ENCODE data around the gene SLC2A10. TPM values are rescaled to one million over a fixed set of nuclear protein-coding genes. Genes with fewer than 3 reads are reported as not detected.

Gene SLC2A10
- total RNA-seq, 4 donors from 2014 or later, result 10.0 to 20.1 (median 11.5) TPM

- Histone ChIP-seq H3K27ac (peak overlapping the region in 1 of 4 donors; percentile 23), H3K4me1 (peaks cover 0 to 25% (median 4%) of the 10 kb centered on the region in 3 donors), H3K9me3 (no peaks in the 10 kb centered on the region), H3K27me3 (peaks cover 6% of the 10 kb centered on the region), H3K4me3 (no peak overlapping the region), H3K36me3 (no peaks in the 10 kb centered on the region)
- TF ChIP-seq POLR2AphosphoS5 (IDR thresholded peaks at IDR 0.05) (no peak), EP300 (IDR thresholded peaks at IDR 0.05) (no peak), POLR2A (IDR thresholded peaks at IDR 0.05) (no peak)
- TF ChIP-seq, protein P1, sequence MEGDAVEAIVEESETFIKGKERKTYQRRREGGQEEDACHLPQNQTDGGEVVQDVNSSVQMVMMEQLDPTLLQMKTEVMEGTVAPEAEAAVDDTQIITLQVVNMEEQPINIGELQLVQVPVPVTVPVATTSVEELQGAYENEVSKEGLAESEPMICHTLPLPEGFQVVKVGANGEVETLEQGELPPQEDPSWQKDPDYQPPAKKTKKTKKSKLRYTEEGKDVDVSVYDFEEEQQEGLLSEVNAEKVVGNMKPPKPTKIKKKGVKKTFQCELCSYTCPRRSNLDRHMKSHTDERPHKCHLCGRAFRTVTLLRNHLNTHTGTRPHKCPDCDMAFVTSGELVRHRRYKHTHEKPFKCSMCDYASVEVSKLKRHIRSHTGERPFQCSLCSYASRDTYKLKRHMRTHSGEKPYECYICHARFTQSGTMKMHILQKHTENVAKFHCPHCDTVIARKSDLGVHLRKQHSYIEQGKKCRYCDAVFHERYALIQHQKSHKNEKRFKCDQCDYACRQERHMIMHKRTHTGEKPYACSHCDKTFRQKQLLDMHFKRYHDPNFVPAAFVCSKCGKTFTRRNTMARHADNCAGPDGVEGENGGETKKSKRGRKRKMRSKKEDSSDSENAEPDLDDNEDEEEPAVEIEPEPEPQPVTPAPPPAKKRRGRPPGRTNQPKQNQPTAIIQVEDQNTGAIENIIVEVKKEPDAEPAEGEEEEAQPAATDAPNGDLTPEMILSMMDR (IDR thresholded peaks at IDR 0.05), result no peak
- WGBS, 2 donors (ENCODE audit: low coverage in 1 of 2), result 85 to 100% methylated on average over 2 of the region's 2 CpGs
- no peak for ATAC-seq
These were observed 3.2 kb upstream of the SLC2A10 start for GRCh38 chr20:46706242-46706641.

- no peak for TF ChIP-seq EP300 (IDR thresholded peaks at IDR 0.05)
- no peak for TF ChIP-seq POLR2AphosphoS5 (IDR thresholded peaks at IDR 0.05)
- no peak for TF ChIP-seq POLR2A (IDR thresholded peaks at IDR 0.05)
- TF ChIP-seq, protein P1 (IDR thresholded peaks at IDR 0.05), result no peak
- Histone ChIP-seq H3K27ac (peak overlapping the region in 3 of 4 donors; percentile 81 to 86 (median 84)), H3K36me3 (no peaks in the 10 kb centered on the region), H3K4me1 (peaks cover 0 to 37% (median 4%) of the 10 kb centered on the region in 3 donors), H3K9me3 (no peaks in the 10 kb centered on the region), H3K27me3 (no peaks in the 10 kb centered on the region), H3K4me3 (no peak overlapping the region)
- ATAC-seq, result no peak
- 63 to 82% methylated on average over 4 to 7 of the region's 8 CpGs for WGBS, 2 donors (ENCODE audit: low coverage in 1 of 2)
These were observed 1.1 kb upstream of the SLC2A10 start for GRCh38 chr20:46708172-46708860.

DNA sequence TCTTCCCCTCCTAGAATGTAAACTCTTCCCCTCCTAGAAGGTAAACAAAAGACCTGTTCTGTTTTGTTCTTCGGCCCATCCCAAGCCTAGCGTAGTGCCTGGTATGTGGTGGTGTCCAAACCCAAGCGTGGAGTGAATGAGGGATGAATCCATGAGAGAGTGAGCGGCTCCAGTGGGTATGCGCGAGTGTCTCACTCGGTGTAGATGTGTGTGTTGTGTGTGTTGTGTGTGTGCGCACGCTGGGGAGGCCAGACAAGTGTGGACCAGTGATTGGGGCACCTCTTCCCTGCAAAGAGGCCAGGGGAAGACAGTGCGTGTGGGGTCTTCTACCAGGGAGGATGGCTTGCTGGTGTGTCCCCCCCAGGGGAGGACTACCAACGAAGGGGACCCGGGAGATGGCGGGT is 392 bp upstream of the SLC2A10 start:
- TF ChIP-seq POLR2A (IDR thresholded peaks at IDR 0.05), result peak in 1 of 2 donors; percentile 5
- TF ChIP-seq, protein P1 (IDR thresholded peaks at IDR 0.05), result no peak
- no peak for ATAC-seq
- Histone ChIP-seq H3K27ac (peak overlapping the region in 3 of 4 donors; percentile 81 to 86 (median 84)), H3K36me3 (no peaks in the 10 kb centered on the region), H3K4me1 (peaks cover 0 to 43% (median 4%) of the 10 kb centered on the region in 3 donors), H3K9me3 (no peaks in the 10 kb centered on the region), H3K4me3 (peak overlapping the region; percentile 58 to 73), H3K27me3 (no peaks in the 10 kb centered on the region)
- WGBS, 2 donors (ENCODE audit: low coverage in 1 of 2), result 29% methylated on average over 5 of the region's 13 CpGs; no CpG with 5 or more reads in 1 of the 2 donors

DNA sequence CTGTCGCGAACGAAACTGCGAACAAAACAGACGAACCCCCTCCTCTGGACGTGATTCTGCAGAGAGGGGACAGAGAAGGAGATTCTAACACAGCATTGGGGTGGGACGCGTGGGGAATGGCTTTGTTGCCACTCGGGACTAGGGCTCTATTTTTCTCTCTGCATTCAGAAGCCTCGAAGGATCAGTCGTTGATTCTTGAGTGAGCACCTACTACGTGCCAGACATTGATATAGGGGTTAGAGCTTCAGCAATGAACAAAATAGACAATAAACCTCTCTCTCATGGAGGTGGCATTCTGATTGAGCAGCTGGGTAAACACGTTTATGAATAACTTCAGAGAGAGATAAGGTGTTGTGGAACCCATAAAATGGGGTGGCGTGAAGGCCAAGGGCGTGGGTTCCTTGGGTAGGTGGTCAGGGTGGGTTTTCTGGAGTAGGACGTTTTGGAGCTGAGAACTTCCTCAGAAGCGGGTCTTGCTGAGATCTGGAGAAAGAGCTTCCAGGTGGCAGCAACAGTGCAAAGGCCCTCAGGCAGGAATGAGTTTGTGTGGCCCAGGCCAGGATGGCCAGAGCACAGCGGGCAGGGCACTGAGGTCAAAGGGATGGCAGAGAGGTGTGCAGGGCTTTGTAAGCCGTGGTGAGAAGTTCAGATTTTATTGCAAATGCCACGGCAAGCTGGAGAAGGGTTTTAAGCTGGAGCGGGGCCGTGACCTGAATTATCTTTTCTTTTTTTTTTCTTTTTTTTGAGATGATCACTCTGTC is 884 bp downstream of the SLC2A10 start:
- Histone ChIP-seq H3K27ac (peak overlapping the region; percentile 6 to 86 (median 82)), H3K4me1 (peaks cover 0 to 55% (median 4%) of the 10 kb centered on the region in 3 donors), H3K36me3 (no peaks in the 10 kb centered on the region), H3K4me3 (peak overlapping the region; percentile 58 to 73), H3K27me3 (no peaks in the 10 kb centered on the region), H3K9me3 (no peaks in the 10 kb centered on the region)
- no peak for ATAC-seq
- TF ChIP-seq, protein P1 (IDR thresholded peaks at IDR 0.05), result no peak
- TF ChIP-seq POLR2A (IDR thresholded peaks at IDR 0.05), result no peak
- no peak for TF ChIP-seq EP300 (IDR thresholded peaks at IDR 0.05)
- no peak for TF ChIP-seq POLR2AphosphoS5 (IDR thresholded peaks at IDR 0.05)
- 35 to 40% methylated on average over 6 to 12 of the region's 22 CpGs for WGBS, 2 donors (ENCODE audit: low coverage in 1 of 2)

All from gastroesophageal sphincter (tissue), 4 donors.